HG03457 (cell line): ENCODE data around the gene CAPN15.

Experiments
- ATAC-seq: cut with Tn5 transposase; IDR thresholded peaks from one replicate; pipeline ENCODE4 v1.9.1; 2021; ENCODE audit warnings: moderate number of reproducible peaks; ENCODE audit not compliant: unreplicated experiment

CAPN15 gene

GRCh38 chr16:525123-525519 lies 2.4 kb upstream of the CAPN15 start:
- no peak for ATAC-seq

DNA sequence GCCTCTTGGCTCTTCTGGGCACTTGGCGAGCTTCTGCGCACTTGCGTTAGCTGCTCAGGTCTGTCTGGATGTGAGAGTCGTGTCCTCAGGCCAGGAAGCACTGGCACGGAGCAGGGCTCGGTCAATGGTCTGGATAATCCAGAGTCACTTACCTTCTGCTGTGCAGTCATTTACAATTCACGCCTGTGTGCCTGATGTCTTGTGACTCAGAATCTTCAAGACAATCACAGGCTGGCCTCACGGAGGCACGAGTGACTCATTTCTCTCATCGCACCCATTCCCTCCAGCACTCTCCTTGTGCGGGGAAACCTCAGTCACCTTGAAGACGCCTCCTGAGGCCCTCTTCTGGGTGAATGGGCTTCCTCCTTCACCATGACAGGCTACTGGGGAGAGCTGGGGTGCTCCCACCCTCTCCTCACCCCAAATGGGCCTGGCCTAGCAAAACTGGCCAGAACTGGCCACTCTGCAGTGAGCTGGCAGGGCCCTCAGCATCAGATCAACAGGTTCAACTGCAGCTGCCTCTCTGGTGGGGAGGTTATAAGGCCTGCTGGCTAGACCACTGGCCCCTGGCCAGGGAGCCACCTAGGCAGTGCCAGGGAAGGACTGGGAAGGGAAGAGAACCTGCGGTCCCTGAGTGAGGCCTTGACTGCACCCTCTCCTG lies 1.9 kb upstream of the CAPN15 start:
- ATAC-seq: no peak

- ATAC-seq: no peak
These were observed 1.1 kb upstream of the CAPN15 start for GRCh38 chr16:526181-527014.

GRCh38 chr16:528111-529011 lies 849 bp downstream of the CAPN15 start:
- ATAC-seq: peak; percentile 6

GRCh38 chr16:529012-529575 lies 1.6 kb downstream of the CAPN15 start:
- no peak for ATAC-seq

- no peak for ATAC-seq
These were observed 2.8 kb downstream of the CAPN15 start for GRCh38 chr16:530111-530817.

DNA sequence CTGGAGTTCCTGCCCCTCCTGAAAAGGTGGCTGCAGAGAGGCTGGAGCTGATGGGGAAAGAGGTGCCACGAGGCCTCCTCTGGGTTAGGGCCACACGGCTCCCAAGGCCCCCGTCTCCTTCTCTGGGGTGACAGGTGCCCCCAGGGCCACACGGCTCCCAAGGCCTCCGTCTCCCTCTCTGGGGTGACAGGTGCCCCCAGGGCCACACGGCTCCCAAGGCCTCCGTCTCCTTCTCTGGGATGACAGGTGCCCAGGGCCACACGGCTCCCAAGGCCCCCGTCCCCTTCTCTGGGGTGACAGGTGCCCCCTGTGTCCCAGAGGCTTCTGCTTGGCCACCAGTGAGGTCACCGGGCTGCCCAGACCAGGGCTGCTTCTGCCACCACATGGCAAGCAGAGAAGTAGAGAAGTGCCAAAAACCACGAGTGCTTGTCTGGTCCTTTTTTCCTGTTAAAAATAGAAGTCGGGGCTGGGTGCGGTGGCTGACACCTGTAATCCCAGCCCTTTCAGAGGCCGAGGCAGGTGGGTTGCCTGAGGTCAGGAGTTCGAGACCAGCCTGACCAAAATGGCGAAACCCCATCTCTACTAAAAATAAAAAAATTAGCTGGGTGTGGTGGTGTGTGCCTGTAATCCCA lies 4.1 kb downstream of the CAPN15 start:
- ATAC-seq: no peak

GRCh38 chr16:533391-534123 lies 6.0 kb downstream of the CAPN15 start:
- ATAC-seq: no peak

GRCh38 chr16:534135-534534 lies 6.6 kb downstream of the CAPN15 start:
- ATAC-seq: no peak

GRCh38 chr16:534856-535445 lies 7.4 kb downstream of the CAPN15 start:
- no peak for ATAC-seq

DNA sequence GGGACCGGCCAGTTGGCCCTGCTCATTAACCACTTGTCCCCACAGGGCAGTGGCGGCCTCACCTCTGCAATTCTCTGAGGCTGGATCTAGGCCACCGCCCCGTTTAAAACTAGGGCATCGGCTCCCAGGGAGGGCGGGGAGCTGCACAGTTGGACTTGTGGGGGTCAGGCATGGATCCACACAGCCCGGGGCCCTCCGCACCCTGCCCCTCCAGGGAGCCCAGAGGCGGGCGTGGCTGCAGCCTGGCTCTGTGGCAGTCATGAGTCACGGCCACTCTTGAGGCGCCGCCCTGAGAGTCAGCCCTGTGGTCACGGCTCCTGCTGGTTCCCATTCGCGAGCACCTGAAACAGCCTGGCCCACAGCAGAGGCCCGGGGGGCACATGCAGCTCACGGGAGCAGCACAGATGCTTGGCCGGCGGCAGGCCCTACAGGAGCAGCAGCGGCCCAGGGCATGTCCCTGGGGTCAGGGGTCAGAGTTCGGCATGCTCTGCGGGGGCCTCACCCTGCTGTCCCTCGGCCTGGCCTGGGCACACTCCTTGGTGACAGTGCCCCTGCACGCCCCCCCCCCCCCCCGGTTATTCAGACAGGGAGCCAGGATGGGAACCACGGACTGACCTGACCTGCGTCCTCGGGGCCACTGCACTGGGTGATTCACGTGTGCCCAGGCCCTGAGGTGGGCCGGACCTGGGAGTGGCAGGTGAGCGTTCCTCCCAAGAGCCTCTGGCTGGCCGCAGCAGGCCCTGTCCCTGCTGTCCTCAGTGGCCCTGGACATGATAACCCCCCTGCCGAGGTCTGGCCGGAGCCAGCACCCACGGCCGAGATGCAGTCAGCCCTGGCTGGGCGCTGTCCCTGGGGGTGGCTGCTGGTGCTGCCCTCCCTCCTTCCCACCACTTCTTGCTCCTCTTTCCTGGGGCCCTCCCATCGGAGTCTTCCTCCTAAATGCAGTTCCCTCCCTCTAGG lies 8.2 kb downstream of the CAPN15 start:
- ATAC-seq: no peak

DNA sequence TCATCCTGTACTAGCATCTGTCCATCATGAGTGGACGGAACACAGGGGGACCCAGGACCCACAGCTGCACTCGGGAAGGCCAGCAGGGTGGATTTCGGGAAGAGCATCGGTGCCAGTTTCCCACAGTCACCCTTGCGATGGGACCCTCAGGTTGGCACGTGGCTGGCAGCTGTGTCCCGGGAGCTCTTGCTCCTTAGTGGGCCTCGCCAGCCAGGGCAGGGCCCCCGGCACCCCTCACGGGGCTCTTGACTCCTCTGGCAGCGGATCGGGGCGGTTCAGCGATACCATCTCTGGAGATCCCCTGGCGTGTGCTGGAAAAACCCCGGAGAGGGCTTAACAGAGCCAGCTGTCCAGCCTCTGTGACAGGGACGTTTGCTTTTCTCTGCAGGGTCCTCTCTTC lies 9.2 kb downstream of the CAPN15 start:
- ATAC-seq: no peak

DNA sequence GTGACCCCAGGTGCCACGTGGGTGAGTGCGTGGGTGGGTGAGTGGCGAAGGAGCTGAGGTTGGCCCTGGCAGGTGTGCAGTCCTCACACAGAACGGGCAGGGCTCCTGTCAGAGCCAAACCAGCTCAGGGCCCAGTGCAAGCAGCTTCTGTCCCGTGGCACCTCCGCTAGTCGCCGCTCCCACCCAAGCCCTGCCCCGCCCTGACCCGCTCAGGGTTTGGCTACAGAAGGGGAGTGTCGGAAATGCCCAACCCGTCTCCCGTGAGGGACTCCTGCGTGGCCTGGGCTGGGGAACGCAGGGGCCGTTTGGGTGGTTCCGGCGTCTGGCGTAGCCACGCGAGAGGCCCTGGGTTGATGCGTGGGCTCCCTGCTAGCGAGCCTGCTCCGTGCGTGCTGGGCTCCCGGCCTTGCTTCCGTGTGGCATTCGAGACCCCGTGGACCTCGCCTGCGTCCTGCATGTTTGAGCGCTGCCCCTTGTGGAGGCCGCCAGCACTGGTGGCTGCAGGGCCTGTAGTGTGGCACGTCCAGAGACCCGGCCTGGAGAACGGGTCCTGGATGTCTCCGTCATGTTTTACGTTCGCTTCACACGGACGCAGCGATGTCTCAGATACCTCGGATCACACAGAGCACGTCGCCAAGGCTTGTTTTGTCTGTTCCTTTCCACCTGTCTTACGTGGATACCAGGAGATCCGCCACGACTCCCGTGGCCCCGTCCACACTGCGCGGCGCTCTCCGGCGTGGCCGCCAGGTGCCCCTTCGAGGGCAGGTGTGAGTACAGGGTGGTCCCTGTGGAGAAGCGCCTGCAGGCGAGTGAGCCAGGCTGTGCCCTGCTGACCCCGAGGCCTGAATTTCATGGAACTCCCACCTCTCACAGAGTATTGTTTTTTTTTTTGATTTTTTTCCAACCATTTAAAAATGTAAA lies 10.2 kb downstream of the CAPN15 start:
- ATAC-seq: no peak

GRCh38 chr16:539901-540530 lies 12.5 kb downstream of the CAPN15 start:
- no peak for ATAC-seq

DNA sequence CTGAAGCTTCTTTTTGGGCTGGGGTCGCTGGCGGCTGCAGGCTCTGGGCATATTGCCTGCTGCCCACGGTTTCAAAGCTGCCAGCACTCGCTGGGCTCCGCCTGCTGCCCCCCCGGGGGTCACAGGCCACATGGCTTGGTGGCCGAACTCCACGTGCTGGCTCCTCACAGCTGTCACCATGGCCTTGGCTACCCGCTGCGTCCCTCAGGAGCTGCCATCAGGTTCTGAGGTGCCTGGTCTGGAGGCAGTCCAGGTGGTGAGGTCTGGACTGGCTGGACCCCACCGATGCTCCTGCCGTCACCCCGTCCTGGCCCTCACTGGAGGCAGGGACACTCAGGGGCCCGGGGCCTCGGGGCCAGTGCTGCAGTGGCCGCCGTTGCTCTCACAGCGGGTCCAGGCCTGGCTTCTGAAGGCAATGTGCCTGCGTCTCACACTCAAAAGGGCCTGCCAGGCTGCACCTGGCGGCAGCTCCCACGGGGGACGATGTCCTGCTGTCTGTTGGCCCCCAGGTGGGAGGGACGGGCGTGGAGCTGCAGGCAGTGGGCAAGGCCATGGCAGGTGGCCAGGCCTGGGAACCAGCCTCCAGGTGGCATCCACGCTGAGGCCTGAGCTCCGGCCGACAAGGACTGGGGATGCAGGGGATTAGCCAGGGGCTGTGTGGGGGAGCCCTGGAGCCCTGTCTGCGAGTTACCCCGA lies 13.3 kb downstream of the CAPN15 start:
- ATAC-seq: no peak
